ENCODE results near the gene TRIM37.

TRIM37 gene

GRCh38 chr17:59027750-59028149 is 78.9 kb downstream of the TRIM37 start:
- no peak for DNase-seq

- no peak for DNase-seq
Observed at GRCh38 chr17:59026176-59026939, 80.3 kb downstream of the TRIM37 start.

- DNase-seq, result no peak
Observed at GRCh38 chr17:59024916-59025315, 81.8 kb downstream of the TRIM37 start.

- DNase-seq, result no peak
Observed at GRCh38 chr17:59018019-59018418, 88.7 kb downstream of the TRIM37 start.

- no peak for DNase-seq
Observed at GRCh38 chr17:59011975-59012374, 94.7 kb downstream of the TRIM37 start.

GRCh38 chr17:59010026-59010425 is 96.7 kb downstream of the TRIM37 start:
- DNase-seq, result no peak

- DNase-seq, result no peak
Observed at GRCh38 chr17:59008737-59009136, 97.9 kb downstream of the TRIM37 start.

- no peak for DNase-seq
Observed at GRCh38 chr17:59007995-59008394, 98.7 kb downstream of the TRIM37 start.

- DNase-seq, result peak; percentile 85
Observed at GRCh38 chr17:59004338-59005111, 102.2 kb downstream of the TRIM37 start.

- no peak for DNase-seq
Observed at GRCh38 chr17:59003860-59004259, 102.8 kb downstream of the TRIM37 start.

- DNase-seq, result no peak
Observed at GRCh38 chr17:59002848-59003247, 103.8 kb downstream of the TRIM37 start.

- DNase-seq, result no peak
Observed at GRCh38 chr17:59002126-59002525, 104.6 kb downstream of the TRIM37 start.

- peak; percentile 89 for DNase-seq
Observed at GRCh38 chr17:59001158-59001814, 105.4 kb downstream of the TRIM37 start.

GRCh38 chr17:59000022-59000421 is 106.7 kb downstream of the TRIM37 start:
- DNase-seq, result no peak

- DNase-seq, result no peak
Observed at GRCh38 chr17:58999500-58999899, 107.2 kb downstream of the TRIM37 start.

- no peak for DNase-seq
Observed at GRCh38 chr17:58998871-58999270, 107.8 kb downstream of the TRIM37 start.

- DNase-seq, result no peak
Observed at GRCh38 chr17:58997756-58998553, 108.7 kb downstream of the TRIM37 start.

GRCh38 chr17:58996968-58997367 is 109.7 kb downstream of the TRIM37 start:
- DNase-seq, result no peak

- DNase-seq, result no peak
Observed at GRCh38 chr17:58995247-58995940, 111.3 kb downstream of the TRIM37 start.

GRCh38 chr17:58993311-58993710 is 113.4 kb downstream of the TRIM37 start:
- no peak for DNase-seq

- DNase-seq, result no peak
Observed at GRCh38 chr17:58991718-58992331, 114.9 kb downstream of the TRIM37 start.

- DNase-seq, result no peak
Observed at GRCh38 chr17:58989629-58990028, 117.1 kb downstream of the TRIM37 start.

Measured in activated effector memory CD4-positive, alpha-beta T cell treated with anti-CD3 and anti-CD28 coated beads, Interleukin-2, amount 50 U/mL, for 16 hours (primary cell).